Pons (tissue), 1 donor: Measurements from ENCODE around the gene KRT7.

Source experiments
- DNase-seq: peaks from one replicate; pipeline ENCODE4 v3.0.0-alpha.2; 2016; ENCODE audit warnings: low spot score

The KRT7 gene

GRCh38 chr12:52199294-52199919 lies 33.6 kb upstream of the KRT7 start:
- DNase-seq = no peak

GRCh38 chr12:52200086-52200780 lies 32.8 kb upstream of the KRT7 start:
- DNase-seq = no peak

GRCh38 chr12:52200781-52201450 lies 32.1 kb upstream of the KRT7 start:
- DNase-seq = no peak

GRCh38 chr12:52201451-52201839 lies 31.6 kb upstream of the KRT7 start:
- no peak for DNase-seq

- no peak for DNase-seq
These were observed 30.5 kb upstream of the KRT7 start for GRCh38 chr12:52202361-52203078.

GRCh38 chr12:52203079-52203921 lies 29.7 kb upstream of the KRT7 start:
- DNase-seq = peak; percentile 75

GRCh38 chr12:52204095-52204930 lies 28.7 kb upstream of the KRT7 start:
- no peak for DNase-seq

GRCh38 chr12:52204931-52205505 lies 28.0 kb upstream of the KRT7 start:
- no peak for DNase-seq

- DNase-seq = no peak
These were observed 27.3 kb upstream of the KRT7 start for GRCh38 chr12:52205612-52206303.

- DNase-seq = peak; percentile 30
These were observed 26.6 kb upstream of the KRT7 start for GRCh38 chr12:52206304-52207040.

GRCh38 chr12:52207106-52207505 lies 25.9 kb upstream of the KRT7 start:
- DNase-seq = no peak

- DNase-seq = no peak
These were observed 25.1 kb upstream of the KRT7 start for GRCh38 chr12:52207895-52208294.

GRCh38 chr12:52208424-52209165 lies 24.4 kb upstream of the KRT7 start:
- no peak for DNase-seq

GRCh38 chr12:52209321-52209720 lies 23.7 kb upstream of the KRT7 start:
- no peak for DNase-seq

GRCh38 chr12:52210186-52210924 lies 22.7 kb upstream of the KRT7 start:
- no peak for DNase-seq

- no peak for DNase-seq
These were observed 22.0 kb upstream of the KRT7 start for GRCh38 chr12:52210925-52211650.
